ENCODE measurements around the gene SCTR. TPM values are rescaled to one million over a fixed set of nuclear protein-coding genes. Genes with fewer than 3 reads are reported as not detected.

The SCTR gene
- total RNA-seq, 1 donor from 2014 or later: not detected

GRCh38 chr2:119516121-119516520, 8.2 kb downstream of the SCTR start:
- Histone ChIP-seq H3F3A (ENCODE audit: low read depth) (no peaks in the 10 kb centered on the region), H3K9ac (no peak overlapping the region), H3K4me3 (no peak overlapping the region), H4K20me1 (ENCODE audit: low read depth) (no peaks in the 10 kb centered on the region), H3K9me3 (ENCODE audit: low read depth) (no peaks in the 10 kb centered on the region), H3K4me2 (no peak overlapping the region), H3K27me3 (peaks cover 9% of the 10 kb centered on the region), H2AFZ (replicated peaks) (no peak overlapping the region), H3K4me1 (no peaks in the 10 kb centered on the region), H3K79me2 (ENCODE audit: low read depth) (no peaks in the 10 kb centered on the region), H3K27ac (no peak overlapping the region), H3K36me3 (no peaks in the 10 kb centered on the region)
- Mint-ChIP-seq H3K27me3 (ENCODE audit: insufficient read depth, low read depth) (peaks cover 18% of the 10 kb centered on the region), H3K4me1 (no peaks in the 10 kb centered on the region), H3K4me3 (no peak overlapping the region), H3K27ac (no peak overlapping the region), H3K36me3 (no peaks in the 10 kb centered on the region), H3K9me3 (peaks cover 15% of the 10 kb centered on the region)
- no peak for TF ChIP-seq CTCF (IDR thresholded peaks at IDR 0.05)
- TF ChIP-seq EZH2phosphoT487 (IDR thresholded peaks at IDR 0.05): no peak
- TF ChIP-seq EZH2 (IDR thresholded peaks at IDR 0.05): no peak
- DNase-seq (ENCODE audit: low spot score): no peak

GRCh38 chr2:119513832-119514231, 10.5 kb downstream of the SCTR start:
- no peak for DNase-seq (ENCODE audit: low spot score)
- Histone ChIP-seq H3K9ac (no peak overlapping the region), H3K27ac (no peak overlapping the region), H3K4me1 (no peaks in the 10 kb centered on the region), H3K27me3 (no peaks in the 10 kb centered on the region), H3K36me3 (no peaks in the 10 kb centered on the region), H4K20me1 (ENCODE audit: low read depth) (no peaks in the 10 kb centered on the region), H3K4me2 (no peak overlapping the region), H3K79me2 (ENCODE audit: low read depth) (no peaks in the 10 kb centered on the region), H3K4me3 (no peak overlapping the region), H2AFZ (replicated peaks) (no peak overlapping the region), H3F3A (ENCODE audit: low read depth) (no peaks in the 10 kb centered on the region), H3K9me3 (ENCODE audit: low read depth) (no peaks in the 10 kb centered on the region)
- H3K36me3 Mint-ChIP-seq: no peaks in the 10 kb centered on the region
- H3K27ac Mint-ChIP-seq: no peak overlapping the region
- H3K27me3 Mint-ChIP-seq (ENCODE audit: insufficient read depth, low read depth): peaks cover 17% of the 10 kb centered on the region
- peaks cover 12% of the 10 kb centered on the region for H3K9me3 Mint-ChIP-seq
- no peaks in the 10 kb centered on the region for H3K4me1 Mint-ChIP-seq
- H3K4me3 Mint-ChIP-seq: no peak overlapping the region
- TF ChIP-seq CTCF (IDR thresholded peaks at IDR 0.05) (no peak), EZH2phosphoT487 (IDR thresholded peaks at IDR 0.05) (no peak), EZH2 (IDR thresholded peaks at IDR 0.05) (no peak)

GRCh38 chr2:119512946-119513345, 11.3 kb downstream of the SCTR start:
- TF ChIP-seq EZH2 (IDR thresholded peaks at IDR 0.05): no peak
- no peak for TF ChIP-seq EZH2phosphoT487 (IDR thresholded peaks at IDR 0.05)
- TF ChIP-seq CTCF (IDR thresholded peaks at IDR 0.05): no peak
- no peaks in the 10 kb centered on the region for H3K9me3 ChIP-seq (ENCODE audit: low read depth)
- H3F3A ChIP-seq (ENCODE audit: low read depth): no peaks in the 10 kb centered on the region
- no peaks in the 10 kb centered on the region for H3K27me3 ChIP-seq
- H3K27ac Mint-ChIP-seq: no peak overlapping the region
- no peaks in the 10 kb centered on the region for H3K4me1 ChIP-seq
- H2AFZ ChIP-seq (replicated peaks): no peak overlapping the region
- H3K27ac ChIP-seq: no peak overlapping the region
- peaks cover 17% of the 10 kb centered on the region for H3K27me3 Mint-ChIP-seq (ENCODE audit: insufficient read depth, low read depth)
- H3K4me3 Mint-ChIP-seq: no peak overlapping the region
- H3K79me2 ChIP-seq (ENCODE audit: low read depth): no peaks in the 10 kb centered on the region
- H3K4me3 ChIP-seq: no peak overlapping the region
- no peak for DNase-seq (ENCODE audit: low spot score)
- peaks cover 8% of the 10 kb centered on the region for H3K9me3 Mint-ChIP-seq
- H3K36me3 Mint-ChIP-seq: no peaks in the 10 kb centered on the region
- no peaks in the 10 kb centered on the region for H3K4me1 Mint-ChIP-seq
- H4K20me1 ChIP-seq (ENCODE audit: low read depth): no peaks in the 10 kb centered on the region
- H3K36me3 ChIP-seq: no peaks in the 10 kb centered on the region
- H3K4me2 ChIP-seq: no peak overlapping the region
- H3K9ac ChIP-seq: no peak overlapping the region
